ENCODE data around the gene ZSCAN30.
"Not testable (repeated sequence)": the region's sequence is repeated elsewhere in the genome, so short reads cannot be mapped to it uniquely, and the experiment has no call there.

The ZSCAN30 gene

GRCh38 chr18:35215026-35215425 lies 75.0 kb downstream of the ZSCAN30 start:
- H2AFZ ChIP-seq, result no peak overlapping the region
- TF ChIP-seq CTCF (IDR thresholded peaks at IDR 0.05), result no peak
- no peaks in the 10 kb centered on the region for H3K4me1 ChIP-seq
- no peak overlapping the region for H3K4me3 ChIP-seq (ENCODE audit: low read depth, low read length)
- H3K27ac ChIP-seq, result no peak overlapping the region
- no peak overlapping the region for H3K9ac ChIP-seq
- no peaks in the 10 kb centered on the region for H3K9me3 ChIP-seq (ENCODE audit: control insufficient read depth, low read length)
- H3K79me2 ChIP-seq, result no peaks in the 10 kb centered on the region
- H3K4me2 ChIP-seq (ENCODE audit: low read length), result no peak overlapping the region
- no peaks in the 10 kb centered on the region for H3K36me3 ChIP-seq (ENCODE audit: control insufficient read depth, insufficient read depth, low read length)
- no peaks in the 10 kb centered on the region for H3K27me3 ChIP-seq (ENCODE audit: control insufficient read depth, insufficient read depth, low read length)

- H3K79me2 ChIP-seq; H3K36me3 ChIP-seq (ENCODE audit: control insufficient read depth, insufficient read depth, low read length); H3K27ac ChIP-seq; H3K4me2 ChIP-seq (ENCODE audit: low read length); H3K9me3 ChIP-seq (ENCODE audit: control insufficient read depth, low read length); H3K4me3 ChIP-seq (ENCODE audit: low read depth, low read length); H3K9ac ChIP-seq; H3K4me1 ChIP-seq; H3K27me3 ChIP-seq (ENCODE audit: control insufficient read depth, insufficient read depth, low read length); H2AFZ ChIP-seq: not testable (repeated sequence)
Observed at GRCh38 chr18:35205746-35206458, 84.1 kb downstream of the ZSCAN30 start.

GRCh38 chr18:35205199-35205712 lies 84.8 kb downstream of the ZSCAN30 start:
- Histone ChIP-seq H2AFZ (no peak overlapping the region), H3K4me1 (no peaks in the 10 kb centered on the region), H3K36me3 (ENCODE audit: control insufficient read depth, insufficient read depth, low read length) (no peaks in the 10 kb centered on the region), H3K27me3 (ENCODE audit: control insufficient read depth, insufficient read depth, low read length) (no peaks in the 10 kb centered on the region), H3K4me2 (ENCODE audit: low read length) (no peak overlapping the region), H3K79me2 (no peaks in the 10 kb centered on the region), H3K27ac (no peak overlapping the region), H3K9me3 (ENCODE audit: control insufficient read depth, low read length) (no peaks in the 10 kb centered on the region), H3K4me3 (ENCODE audit: low read depth, low read length) (no peak overlapping the region), H3K9ac (no peak overlapping the region)
- no peak for TF ChIP-seq CTCF (IDR thresholded peaks at IDR 0.05)

- Histone ChIP-seq H3K27ac (no peak overlapping the region), H3K36me3 (ENCODE audit: control insufficient read depth, insufficient read depth, low read length) (no peaks in the 10 kb centered on the region), H3K4me3 (ENCODE audit: low read depth, low read length) (no peak overlapping the region), H3K9ac (no peak overlapping the region), H3K4me1 (no peaks in the 10 kb centered on the region), H3K4me2 (ENCODE audit: low read length) (no peak overlapping the region), H3K79me2 (no peaks in the 10 kb centered on the region), H3K27me3 (ENCODE audit: control insufficient read depth, insufficient read depth, low read length) (no peaks in the 10 kb centered on the region), H3K9me3 (ENCODE audit: control insufficient read depth, low read length) (no peaks in the 10 kb centered on the region), H2AFZ (no peak overlapping the region)
- no peak for TF ChIP-seq CTCF (IDR thresholded peaks at IDR 0.05)
Observed at GRCh38 chr18:35203067-35203466, 87.0 kb downstream of the ZSCAN30 start.

GRCh38 chr18:35201256-35201931 lies 88.6 kb downstream of the ZSCAN30 start:
- no peak overlapping the region for H3K9ac ChIP-seq
- no peak overlapping the region for H3K27ac ChIP-seq
- TF ChIP-seq CTCF (IDR thresholded peaks at IDR 0.05), result no peak

More at GRCh38 chr18:35201256-35201931, 88.6 kb downstream of the ZSCAN30 start:
- Histone ChIP-seq H3K4me2 (ENCODE audit: low read length) (no peak overlapping the region), H3K9me3 (ENCODE audit: control insufficient read depth, low read length) (no peaks in the 10 kb centered on the region), H3K4me3 (ENCODE audit: low read depth, low read length) (no peak overlapping the region), H3K79me2 (no peaks in the 10 kb centered on the region), H3K27me3 (ENCODE audit: control insufficient read depth, insufficient read depth, low read length) (no peaks in the 10 kb centered on the region), H3K4me1 (no peaks in the 10 kb centered on the region), H2AFZ (no peak overlapping the region), H3K36me3 (ENCODE audit: control insufficient read depth, insufficient read depth, low read length) (no peaks in the 10 kb centered on the region)
